Mucosa of stomach (tissue), 1 donor: Measurements from ENCODE around the gene DTNB.
"Not testable (repeated sequence)": the region's sequence is repeated elsewhere in the genome, so short reads cannot be mapped to it uniquely, and the experiment has no call there.

Experiments
- H3K27me3 ChIP-seq: one replicate; pipeline ENCODE4 v1.7.0; 2013; ENCODE audit warnings: mild to moderate bottlenecking, low read length; ENCODE audit not compliant: control insufficient read depth, insufficient read depth
- H3K36me3 ChIP-seq: one replicate; pipeline ENCODE4 v1.7.0; 2013; ENCODE audit warnings: low read length; ENCODE audit not compliant: control insufficient read depth, insufficient read depth
- H3K4me1 ChIP-seq: one replicate; pipeline ENCODE4 v1.7.0; 2013; ENCODE audit warnings: mild to moderate bottlenecking, low read length; ENCODE audit not compliant: control insufficient read depth, insufficient read depth
- H3K4me3 ChIP-seq: one replicate; pipeline ENCODE4 v1.7.0; 2013; ENCODE audit warnings: low read length
- H3K9ac ChIP-seq: one replicate; pipeline ENCODE4 v1.7.0; 2013; ENCODE audit warnings: mild to moderate bottlenecking, low read length, moderate library complexity
- H3K9me3 ChIP-seq: one replicate; pipeline ENCODE4 v1.7.0; 2013; ENCODE audit warnings: mild to moderate bottlenecking, low read length, moderate library complexity; ENCODE audit not compliant: control insufficient read depth
- donor health status: Pancreatic carcinoma.

DTNB gene

GRCh38 chr2:25649786-25650185 is 23.6 kb downstream of the DTNB start:
- H3K36me3 ChIP-seq, result no peaks in the 10 kb centered on the region
- no peaks in the 10 kb centered on the region for H3K27me3 ChIP-seq
- no peak overlapping the region for H3K4me3 ChIP-seq
- no peak overlapping the region for H3K9ac ChIP-seq
- no peaks in the 10 kb centered on the region for H3K9me3 ChIP-seq
- peaks cover 6% of the 10 kb centered on the region for H3K4me1 ChIP-seq

GRCh38 chr2:25642298-25642697 is 31.1 kb downstream of the DTNB start:
- H3K4me1 ChIP-seq, result no peaks in the 10 kb centered on the region
- H3K4me3 ChIP-seq, result no peak overlapping the region
- no peaks in the 10 kb centered on the region for H3K36me3 ChIP-seq
- H3K9ac ChIP-seq, result no peak overlapping the region
- H3K9me3 ChIP-seq, result no peaks in the 10 kb centered on the region
- H3K27me3 ChIP-seq, result no peaks in the 10 kb centered on the region

- no peaks in the 10 kb centered on the region for H3K4me1 ChIP-seq
- no peaks in the 10 kb centered on the region for H3K27me3 ChIP-seq
- no peak overlapping the region for H3K4me3 ChIP-seq
- H3K9ac ChIP-seq, result no peak overlapping the region
- no peaks in the 10 kb centered on the region for H3K9me3 ChIP-seq
- H3K36me3 ChIP-seq, result no peaks in the 10 kb centered on the region
Measured at GRCh38 chr2:25639696-25640095, 33.7 kb downstream of the DTNB start.

- Histone ChIP-seq H3K9ac (no peak overlapping the region), H3K9me3 (no peaks in the 10 kb centered on the region), H3K4me1 (no peaks in the 10 kb centered on the region), H3K36me3 (no peaks in the 10 kb centered on the region), H3K4me3 (no peak overlapping the region), H3K27me3 (no peaks in the 10 kb centered on the region)
Measured at GRCh38 chr2:25639131-25639530, 34.2 kb downstream of the DTNB start.

- no peak overlapping the region for H3K4me3 ChIP-seq
- no peaks in the 10 kb centered on the region for H3K36me3 ChIP-seq
- no peaks in the 10 kb centered on the region for H3K9me3 ChIP-seq
- no peaks in the 10 kb centered on the region for H3K27me3 ChIP-seq
- H3K4me1 ChIP-seq, result no peaks in the 10 kb centered on the region
- no peak overlapping the region for H3K9ac ChIP-seq
Measured at GRCh38 chr2:25635797-25636196, 37.6 kb downstream of the DTNB start.

GRCh38 chr2:25633801-25634200 is 39.6 kb downstream of the DTNB start:
- H3K4me3 ChIP-seq, H3K27me3 ChIP-seq: not testable (repeated sequence)

GRCh38 chr2:25632396-25632795 is 41.0 kb downstream of the DTNB start:
- no peaks in the 10 kb centered on the region for H3K4me1 ChIP-seq
- no peak overlapping the region for H3K4me3 ChIP-seq
- H3K36me3 ChIP-seq, result no peaks in the 10 kb centered on the region
- no peaks in the 10 kb centered on the region for H3K9me3 ChIP-seq
- H3K9ac ChIP-seq, result no peak overlapping the region
- H3K27me3 ChIP-seq, result no peaks in the 10 kb centered on the region

More at GRCh38 chr2:25633801-25634200, 39.6 kb downstream of the DTNB start:
- H3K9ac ChIP-seq, H3K36me3 ChIP-seq, H3K4me1 ChIP-seq, H3K9me3 ChIP-seq: not testable (repeated sequence)

- H3K36me3 ChIP-seq, result no peaks in the 10 kb centered on the region
- no peak overlapping the region for H3K9ac ChIP-seq
- no peaks in the 10 kb centered on the region for H3K4me1 ChIP-seq
- H3K9me3 ChIP-seq, result no peaks in the 10 kb centered on the region
- no peaks in the 10 kb centered on the region for H3K27me3 ChIP-seq
- H3K4me3 ChIP-seq, result no peak overlapping the region
Measured at GRCh38 chr2:25624635-25625034, 48.7 kb downstream of the DTNB start.

- H3K9me3 ChIP-seq, result no peaks in the 10 kb centered on the region
- no peaks in the 10 kb centered on the region for H3K27me3 ChIP-seq
- H3K9ac ChIP-seq, result no peak overlapping the region
- no peak overlapping the region for H3K4me3 ChIP-seq
- H3K36me3 ChIP-seq, result no peaks in the 10 kb centered on the region
- H3K4me1 ChIP-seq, result peaks cover 2% of the 10 kb centered on the region
Measured at GRCh38 chr2:25623361-25623760, 50.0 kb downstream of the DTNB start.

- Histone ChIP-seq H3K4me3 (no peak overlapping the region), H3K9me3 (no peaks in the 10 kb centered on the region), H3K4me1 (peaks cover 9% of the 10 kb centered on the region), H3K27me3 (no peaks in the 10 kb centered on the region), H3K36me3 (no peaks in the 10 kb centered on the region), H3K9ac (no peak overlapping the region)
Measured at GRCh38 chr2:25620711-25621110, 52.7 kb downstream of the DTNB start.

- Histone ChIP-seq H3K9ac (no peak overlapping the region), H3K4me3 (no peak overlapping the region), H3K27me3 (no peaks in the 10 kb centered on the region), H3K36me3 (no peaks in the 10 kb centered on the region), H3K4me1 (peaks cover 16% of the 10 kb centered on the region), H3K9me3 (no peaks in the 10 kb centered on the region)
Measured at GRCh38 chr2:25620077-25620476, 53.3 kb downstream of the DTNB start.

GRCh38 chr2:25619185-25619584 is 54.2 kb downstream of the DTNB start:
- Histone ChIP-seq H3K9me3 (no peaks in the 10 kb centered on the region), H3K36me3 (no peaks in the 10 kb centered on the region), H3K4me1 (peaks cover 20% of the 10 kb centered on the region), H3K4me3 (no peak overlapping the region), H3K9ac (no peak overlapping the region), H3K27me3 (no peaks in the 10 kb centered on the region)

GRCh38 chr2:25618676-25619075 is 54.7 kb downstream of the DTNB start:
- peaks cover 20% of the 10 kb centered on the region for H3K4me1 ChIP-seq
- no peaks in the 10 kb centered on the region for H3K27me3 ChIP-seq
- no peak overlapping the region for H3K9ac ChIP-seq
- H3K36me3 ChIP-seq, result no peaks in the 10 kb centered on the region
- H3K4me3 ChIP-seq, result no peak overlapping the region
- no peaks in the 10 kb centered on the region for H3K9me3 ChIP-seq
